GM12875 (cell line): ENCODE data around the gene TIGD1.

ENCODE experiments used
- H3K4me3 ChIP-seq: one replicate; pipeline ENCODE4 v1.5.1; 2011; ENCODE audit warnings: low read depth, low read length, control low read depth
- CTCF ChIP-seq: IDR thresholded peaks from 2 replicates; pipeline ENCODE4 v1.5.1; 2011; ENCODE audit warnings: low read depth, mild to moderate bottlenecking, control low read depth, inconsistent platforms, low read length, moderate library complexity, borderline replicate concordance; ENCODE audit not compliant: insufficient read depth

TIGD1 gene

GRCh38 chr2:232532419-232532818, 17.9 kb downstream of the TIGD1 start:
- H3K4me3 ChIP-seq, result no peak overlapping the region
- TF ChIP-seq CTCF, result no peak

- no peak overlapping the region for H3K4me3 ChIP-seq
- TF ChIP-seq CTCF, result no peak
Observed at GRCh38 chr2:232530626-232531260, 19.6 kb downstream of the TIGD1 start.

- no peak overlapping the region for H3K4me3 ChIP-seq
- no peak for TF ChIP-seq CTCF
Observed at GRCh38 chr2:232529806-232530547, 20.4 kb downstream of the TIGD1 start.

- no peak overlapping the region for H3K4me3 ChIP-seq
- TF ChIP-seq CTCF, result no peak
Observed at GRCh38 chr2:232528746-232529460, 21.5 kb downstream of the TIGD1 start.

- no peak overlapping the region for H3K4me3 ChIP-seq
- TF ChIP-seq CTCF, result no peak
Observed at GRCh38 chr2:232527905-232528470, 22.4 kb downstream of the TIGD1 start.

GRCh38 chr2:232526372-232526941, 23.9 kb downstream of the TIGD1 start:
- no peak for TF ChIP-seq CTCF
- no peak overlapping the region for H3K4me3 ChIP-seq
